ENCODE results near the gene MORF4L1.

- TF ChIP-seq CTCF (IDR thresholded peaks at IDR 0.05 in 4 of 5, conservative IDR thresholded peaks at IDR 0.05 in 1 of 5) (no peak), POLR2A (IDR thresholded peaks at IDR 0.05) (no peak)
These were observed 19.2 kb upstream of the MORF4L1 start for GRCh38 chr15:78853500-78853899.

Data from gastrocnemius medialis (tissue), 4 donors.